ENCODE measurements around the gene LARP1.

DNA sequence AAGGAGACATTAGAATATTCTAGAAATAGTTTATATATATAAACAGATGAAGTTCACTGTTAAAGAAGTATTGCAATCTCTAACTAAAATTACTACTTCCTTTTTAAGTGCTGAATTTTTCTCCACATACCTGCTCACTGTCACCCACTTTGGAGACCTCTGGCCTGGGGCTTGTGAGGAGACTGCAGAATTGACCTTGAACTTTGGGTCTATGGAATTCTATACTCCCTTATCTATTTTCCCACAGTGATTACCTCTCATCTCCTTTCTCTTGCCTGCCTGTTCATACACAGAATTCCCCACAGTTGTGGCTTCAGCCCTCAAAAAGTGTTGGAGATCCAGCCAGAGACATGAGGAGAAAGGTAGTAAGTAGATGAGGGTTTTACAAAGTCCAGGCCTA lies 45.4 kb downstream of the LARP1 start:
- TF ChIP-seq, protein P1, sequence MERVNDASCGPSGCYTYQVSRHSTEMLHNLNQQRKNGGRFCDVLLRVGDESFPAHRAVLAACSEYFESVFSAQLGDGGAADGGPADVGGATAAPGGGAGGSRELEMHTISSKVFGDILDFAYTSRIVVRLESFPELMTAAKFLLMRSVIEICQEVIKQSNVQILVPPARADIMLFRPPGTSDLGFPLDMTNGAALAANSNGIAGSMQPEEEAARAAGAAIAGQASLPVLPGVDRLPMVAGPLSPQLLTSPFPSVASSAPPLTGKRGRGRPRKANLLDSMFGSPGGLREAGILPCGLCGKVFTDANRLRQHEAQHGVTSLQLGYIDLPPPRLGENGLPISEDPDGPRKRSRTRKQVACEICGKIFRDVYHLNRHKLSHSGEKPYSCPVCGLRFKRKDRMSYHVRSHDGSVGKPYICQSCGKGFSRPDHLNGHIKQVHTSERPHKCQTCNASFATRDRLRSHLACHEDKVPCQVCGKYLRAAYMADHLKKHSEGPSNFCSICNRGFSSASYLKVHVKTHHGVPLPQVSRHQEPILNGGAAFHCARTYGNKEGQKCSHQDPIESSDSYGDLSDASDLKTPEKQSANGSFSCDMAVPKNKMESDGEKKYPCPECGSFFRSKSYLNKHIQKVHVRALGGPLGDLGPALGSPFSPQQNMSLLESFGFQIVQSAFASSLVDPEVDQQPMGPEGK (CRISPR knock-in tag; IDR thresholded peaks at IDR 0.05; ENCODE audit: borderline replicate concordance): no peak
- TF ChIP-seq GLIS3 (CRISPR knock-in tag; IDR thresholded peaks at IDR 0.05) (no peak), ZFP3 (CRISPR knock-in tag; IDR thresholded peaks at IDR 0.05) (no peak), RARB (CRISPR knock-in tag; IDR thresholded peaks at IDR 0.05) (no peak), ZNF70 (CRISPR knock-in tag; IDR thresholded peaks at IDR 0.05) (no peak), OSR1 (CRISPR knock-in tag; IDR thresholded peaks at IDR 0.05) (no peak)
- TF ChIP-seq, protein P2, sequence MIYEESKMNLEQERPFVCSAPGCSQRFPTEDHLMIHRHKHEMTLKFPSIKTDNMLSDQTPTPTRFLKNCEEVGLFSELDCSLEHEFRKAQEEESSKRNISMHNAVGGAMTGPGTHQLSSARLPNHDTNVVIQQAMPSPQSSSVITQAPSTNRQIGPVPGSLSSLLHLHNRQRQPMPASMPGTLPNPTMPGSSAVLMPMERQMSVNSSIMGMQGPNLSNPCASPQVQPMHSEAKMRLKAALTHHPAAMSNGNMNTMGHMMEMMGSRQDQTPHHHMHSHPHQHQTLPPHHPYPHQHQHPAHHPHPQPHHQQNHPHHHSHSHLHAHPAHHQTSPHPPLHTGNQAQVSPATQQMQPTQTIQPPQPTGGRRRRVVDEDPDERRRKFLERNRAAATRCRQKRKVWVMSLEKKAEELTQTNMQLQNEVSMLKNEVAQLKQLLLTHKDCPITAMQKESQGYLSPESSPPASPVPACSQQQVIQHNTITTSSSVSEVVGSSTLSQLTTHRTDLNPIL (CRISPR knock-in tag; IDR thresholded peaks at IDR 0.05; ENCODE audit: low read depth): no peak
